ENCODE measurements around the gene ZDHHC23.

Gene ZDHHC23

DNA sequence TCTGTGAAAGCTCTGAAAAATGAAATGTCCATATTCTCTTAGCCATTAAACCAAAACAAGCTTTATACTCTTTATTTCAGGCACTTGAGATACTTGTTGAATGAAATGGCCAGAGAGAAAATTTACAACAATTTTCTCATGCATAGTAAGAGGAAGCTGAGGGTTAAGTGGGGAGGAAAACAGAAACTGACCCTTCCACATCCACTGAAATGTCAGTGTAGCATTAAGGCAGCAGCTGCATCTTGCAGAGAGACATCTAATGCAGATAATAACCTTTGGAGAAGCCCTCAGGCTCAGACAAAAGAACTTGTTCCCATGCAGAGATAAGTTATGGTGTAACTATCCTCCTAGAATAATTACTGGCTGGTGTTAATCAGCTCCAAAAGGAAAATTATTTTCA lies 34.0 kb downstream of the ZDHHC23 start:
- TF ChIP-seq, protein P1, sequence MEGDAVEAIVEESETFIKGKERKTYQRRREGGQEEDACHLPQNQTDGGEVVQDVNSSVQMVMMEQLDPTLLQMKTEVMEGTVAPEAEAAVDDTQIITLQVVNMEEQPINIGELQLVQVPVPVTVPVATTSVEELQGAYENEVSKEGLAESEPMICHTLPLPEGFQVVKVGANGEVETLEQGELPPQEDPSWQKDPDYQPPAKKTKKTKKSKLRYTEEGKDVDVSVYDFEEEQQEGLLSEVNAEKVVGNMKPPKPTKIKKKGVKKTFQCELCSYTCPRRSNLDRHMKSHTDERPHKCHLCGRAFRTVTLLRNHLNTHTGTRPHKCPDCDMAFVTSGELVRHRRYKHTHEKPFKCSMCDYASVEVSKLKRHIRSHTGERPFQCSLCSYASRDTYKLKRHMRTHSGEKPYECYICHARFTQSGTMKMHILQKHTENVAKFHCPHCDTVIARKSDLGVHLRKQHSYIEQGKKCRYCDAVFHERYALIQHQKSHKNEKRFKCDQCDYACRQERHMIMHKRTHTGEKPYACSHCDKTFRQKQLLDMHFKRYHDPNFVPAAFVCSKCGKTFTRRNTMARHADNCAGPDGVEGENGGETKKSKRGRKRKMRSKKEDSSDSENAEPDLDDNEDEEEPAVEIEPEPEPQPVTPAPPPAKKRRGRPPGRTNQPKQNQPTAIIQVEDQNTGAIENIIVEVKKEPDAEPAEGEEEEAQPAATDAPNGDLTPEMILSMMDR (IDR thresholded peaks at IDR 0.05; ENCODE audit: control insufficient read depth, insufficient read depth, low read depth, low read length, missing control alignments), result no peak
- DNase-seq (ENCODE audit: low read depth), result no peak
- no peak overlapping the region for H3K4me3 ChIP-seq (ENCODE audit: control insufficient read depth, low read depth, low read length)

DNA sequence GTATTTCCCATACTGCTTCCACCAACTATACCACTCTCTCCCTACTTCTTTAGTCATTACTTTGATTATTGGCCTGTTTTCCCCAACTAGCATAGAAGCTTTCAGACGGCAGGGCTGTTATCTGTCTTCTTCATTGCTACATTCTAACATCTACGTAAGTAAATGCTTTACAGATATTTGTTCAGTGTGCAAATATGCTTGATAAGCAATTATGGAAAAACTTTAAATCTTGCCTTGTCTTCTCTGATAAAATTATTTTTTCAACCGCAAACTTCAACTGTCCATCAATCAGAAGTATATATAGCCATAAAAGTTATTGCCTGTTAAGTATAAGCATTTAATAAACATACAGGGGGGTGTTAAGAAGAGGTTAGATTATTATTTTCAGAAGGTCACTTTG lies 35.7 kb downstream of the ZDHHC23 start:
- H3K4me3 ChIP-seq (ENCODE audit: control insufficient read depth, low read depth, low read length), result no peak overlapping the region
- no peak for DNase-seq (ENCODE audit: low read depth)
- TF ChIP-seq, protein P1 (IDR thresholded peaks at IDR 0.05; ENCODE audit: control insufficient read depth, insufficient read depth, low read depth, low read length, missing control alignments), result no peak

DNA sequence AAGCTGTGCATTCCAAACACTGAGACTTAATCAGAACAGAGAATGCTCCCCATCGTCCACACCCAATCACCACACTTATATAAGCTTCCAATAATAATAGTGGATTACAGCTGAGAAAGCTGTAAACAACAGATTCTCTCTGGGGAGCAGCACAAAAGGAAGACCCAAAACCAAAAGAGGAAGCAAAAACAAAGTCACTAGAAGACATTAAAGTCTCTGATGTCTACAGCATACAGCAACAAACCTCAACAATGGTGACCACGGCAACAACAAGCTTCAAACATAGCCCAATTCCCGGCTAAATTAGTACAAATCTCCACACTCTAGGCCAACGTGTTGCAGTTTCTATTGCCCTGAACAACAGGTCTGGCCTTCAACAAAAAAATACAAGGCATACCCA lies 37.7 kb downstream of the ZDHHC23 start:
- DNase-seq (ENCODE audit: low read depth), result no peak
- TF ChIP-seq, protein P1 (IDR thresholded peaks at IDR 0.05; ENCODE audit: control insufficient read depth, insufficient read depth, low read depth, low read length, missing control alignments), result no peak
- H3K4me3 ChIP-seq (ENCODE audit: control insufficient read depth, low read depth, low read length), result no peak overlapping the region

DNA sequence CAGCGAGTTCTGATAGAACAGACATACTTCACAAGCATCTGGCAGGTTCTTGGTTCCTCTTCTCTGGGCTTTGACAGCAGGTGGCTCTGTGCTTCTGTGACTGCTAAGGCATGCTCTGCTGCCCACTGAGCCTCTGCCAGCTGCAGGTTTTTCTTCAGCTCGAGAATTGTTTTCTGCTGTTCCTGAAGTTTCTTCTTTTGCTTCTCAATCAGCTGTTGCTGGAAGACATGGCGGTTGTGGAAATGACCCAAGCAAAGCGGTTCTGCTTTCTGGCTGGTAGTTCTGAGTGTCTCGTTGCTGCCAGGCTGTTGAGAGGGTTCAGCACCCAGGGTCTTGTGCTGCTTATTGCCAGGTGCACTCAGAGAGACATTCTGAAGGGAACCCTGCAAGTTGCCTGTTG lies 57.7 kb downstream of the ZDHHC23 start:
- no peak overlapping the region for H3K4me3 ChIP-seq (ENCODE audit: control insufficient read depth, low read depth, low read length)
- no peak for DNase-seq (ENCODE audit: low read depth)

DNA sequence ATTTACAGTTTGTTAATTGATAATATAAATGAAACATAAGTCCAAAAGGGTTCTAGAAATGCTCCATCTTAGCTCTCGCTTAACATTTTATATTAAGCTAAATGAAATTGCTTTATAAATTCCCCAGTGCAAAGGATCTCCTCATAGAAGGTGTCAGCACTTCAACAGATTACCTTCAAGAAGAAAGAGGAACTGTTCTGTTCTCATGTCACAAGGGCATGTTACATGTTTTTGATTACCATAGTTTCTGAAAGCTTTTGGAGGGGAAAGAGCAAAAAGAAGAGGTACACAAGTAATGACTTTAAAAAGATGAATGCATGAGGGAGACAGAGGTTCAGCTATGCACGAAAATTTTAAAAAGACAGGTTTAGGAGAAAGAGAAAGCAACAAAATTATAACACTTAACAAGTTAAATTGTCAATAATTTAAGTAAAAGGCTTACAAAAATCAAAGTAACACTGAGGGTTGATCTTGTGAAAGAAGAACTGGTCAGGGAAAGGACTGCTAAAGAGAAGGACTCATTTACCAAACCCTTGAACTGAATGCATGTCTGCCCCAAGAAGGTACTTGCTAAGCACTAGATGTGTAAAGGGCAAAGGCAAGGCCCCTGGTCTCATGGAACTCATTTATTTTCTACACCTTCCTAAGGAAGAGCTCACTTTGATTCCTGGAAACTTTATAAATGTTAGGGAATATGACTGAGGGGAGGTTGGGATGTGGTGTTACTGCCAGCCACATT lies 63.4 kb downstream of the ZDHHC23 start:
- TF ChIP-seq, protein P1 (IDR thresholded peaks at IDR 0.05; ENCODE audit: control insufficient read depth, insufficient read depth, low read depth, low read length, missing control alignments), result no peak
- H3K4me3 ChIP-seq (ENCODE audit: control insufficient read depth, low read depth, low read length), result no peak overlapping the region
- DNase-seq (ENCODE audit: low read depth), result no peak

More for the DNA sequence above, 57.7 kb downstream of the ZDHHC23 start:
- TF ChIP-seq, protein P1 (IDR thresholded peaks at IDR 0.05; ENCODE audit: control insufficient read depth, insufficient read depth, low read depth, low read length, missing control alignments), result no peak
